OCI-LY7 (cell line): ENCODE results near the gene PAQR5. TPM values are rescaled to one million over a fixed set of nuclear protein-coding genes. Genes with fewer than 3 reads are reported as not detected.

Experiments used
- BruUV-seq: library from RNA; stranded (reverse); fragments of 400-500 nt; replicated peaks from 2 replicates; lab custom pipeline; 2021; lab: Mats Ljungman, UMichigan
- CTCF ChIA-PET: fragments of 300-600 bp; sonication (Branson Sonifier 250); formaldehyde crosslinking; loops from one replicate; lab custom pipeline; 2022; ENCODE audit warnings: antibody characterized with exemption; ENCODE audit not compliant: unreplicated experiment; lab: Charles Lee
- POLR2A ChIA-PET: fragments of 300-600 bp; sonication (Branson Sonifier 250); formaldehyde crosslinking; loops from one replicate; lab custom pipeline; 2022; ENCODE audit warnings: antibody characterized with exemption; lab: Charles Lee
- DNase-seq: peaks from one replicate; pipeline ENCODE4 v3.0.0-alpha.2; 2015; ENCODE audit warnings: low spot score
- H2AFZ ChIP-seq: fragments of 200-600 bp; sonication (generic), shearing (Covaris generic); 2 replicates; pipeline ENCODE4 v1.6.1; 2014; ENCODE audit warnings: mild to moderate bottlenecking, antibody characterized with exemption, low read length, moderate library complexity
- H3K27ac ChIP-seq: fragments of 200-600 bp; sonication (generic); 2 replicates; pipeline ENCODE4 v1.5.1; 2014; ENCODE audit warnings: mixed run types, low read depth, mild to moderate bottlenecking, moderate library complexity, low read length, inconsistent platforms; ENCODE audit not compliant: poor library complexity, severe bottlenecking
- H3K36me3 ChIP-seq: fragments of 200-600 bp; sonication (generic); 2 replicates; pipeline ENCODE4 v1.6.1; 2014; ENCODE audit warnings: mild to moderate bottlenecking, antibody characterized with exemption, low read length, moderate library complexity, mixed read lengths; ENCODE audit not compliant: insufficient read depth
- H3K4me1 ChIP-seq: fragments of 200-600 bp; sonication (generic); 2 replicates; pipeline ENCODE4 v1.5.1; 2014; ENCODE audit warnings: mild to moderate bottlenecking, low read length; ENCODE audit not compliant: insufficient read depth, poor library complexity, severe bottlenecking
- H3K4me2 ChIP-seq: fragments of 200-600 bp; sonication (generic); 2 replicates; pipeline ENCODE4 v1.6.1; 2014; ENCODE audit warnings: mild to moderate bottlenecking, low read length
- H3K4me3 ChIP-seq: fragments of 200-600 bp; sonication (generic); 2 replicates; pipeline ENCODE4 v1.5.1; 2014; ENCODE audit warnings: mild to moderate bottlenecking, low read depth, low read length; ENCODE audit not compliant: poor library complexity, severe bottlenecking
- H3K79me2 ChIP-seq: fragments of 200-600 bp; sonication (generic); 2 replicates; pipeline ENCODE4 v1.6.1; 2016; ENCODE audit warnings: low read depth, mild to moderate bottlenecking, low read length, moderate library complexity, mixed read lengths; ENCODE audit not compliant: insufficient read depth
- H3K9me2 ChIP-seq: fragments of 200-600 bp; sonication (generic); 2 replicates; pipeline ENCODE4 v1.6.1; 2016; ENCODE audit warnings: mild to moderate bottlenecking, low read length, mixed read lengths; ENCODE audit not compliant: insufficient read depth
- H3K9me3 ChIP-seq: fragments of 200-600 bp; sonication (generic); 2 replicates; pipeline ENCODE4 v1.6.1; 2014; ENCODE audit warnings: mild to moderate bottlenecking, mixed run types, low read length, mixed read lengths
- H4K20me1 ChIP-seq: fragments of 200-600 bp; sonication (generic); 2 replicates; pipeline ENCODE4 v1.6.1; 2014; ENCODE audit warnings: mild to moderate bottlenecking, antibody characterized with exemption, low read length, moderate library complexity, mixed read lengths; ENCODE audit not compliant: insufficient read depth
- CTCF ChIP-seq: fragments of 200-600 bp; sonication (generic); conservative IDR thresholded peaks from 2 replicates; pipeline ENCODE4 v1.5.1; 2014; ENCODE audit warnings: mild to moderate bottlenecking, antibody characterized with exemption, low read length, moderate library complexity, mixed read lengths
- EZH2phosphoT487 ChIP-seq: fragments of 200-600 bp; sonication (generic); IDR thresholded peaks from 2 replicates; pipeline ENCODE4 v1.6.1; 2018; ENCODE audit warnings: low read depth, borderline replicate concordance, mild to moderate bottlenecking, mixed run types, antibody characterized with exemption, low read length, moderate library complexity, mixed read lengths
- intact Hi-C: fragments of 100-400 bp; cut with micrococcal nuclease; formaldehyde crosslinking; loops from one replicate; pipeline ENCODE4 v1.10.0; 2022; ENCODE audit not compliant: unreplicated experiment
- total RNA-seq, 2 experiments: library from RNA; depleted of rRNA in 1 of 2; stranded (reverse); fragments of >200 nt in 1 of 2; shearing (Covaris generic) in 1 of 2; gene quantifications; 2 replicates each; pipeline ENCODE4 v1.2.3, GENCODE V29; 2014 to 2022

Gene PAQR5
- total RNA-seq, 2 experiments from 2014 or later = not detected

GRCh38 chr15:69393831-69394491 lies 95.2 kb downstream of the PAQR5 start:
- TF ChIP-seq EZH2phosphoT487 (no peak), CTCF (no peak)
- Histone ChIP-seq H3K79me2 (no peaks in the 10 kb centered on the region), H3K9me2 (no peaks in the 10 kb centered on the region), H3K27ac (no peak overlapping the region), H3K9me3 (no peaks in the 10 kb centered on the region), H2AFZ (peak overlapping the region; percentile 75; the same call in 1 of the 2 replicates), H4K20me1 (no peaks in the 10 kb centered on the region), H3K4me1 (peaks cover 5% of the 10 kb centered on the region), H3K36me3 (no peaks in the 10 kb centered on the region), H3K4me2 (peak overlapping the region; percentile 38; the same call in 1 of the 2 replicates), H3K4me3 (no peak overlapping the region)
- no TSS peak for BruUV-seq
- intact Hi-C loops = loop anchor here (1.0 kb wide), 1 partner anchor 335 kb away; no protein-coding TSS in a partner anchor
- ChIA-PET CTCF (interaction anchor here (1.0 kb wide), 1 partner anchor 335 kb away, joined by 3 read pairs; no protein-coding TSS in a partner anchor), POLR2A (interaction anchor here (0.7 kb wide), 1 partner anchor 13 kb away, joined by 3 read pairs; no protein-coding TSS in a partner anchor)
- no peak for DNase-seq

GRCh38 chr15:69394556-69395282 lies 96.0 kb downstream of the PAQR5 start:
- Histone ChIP-seq H3K9me2 (no peaks in the 10 kb centered on the region), H3K27ac (no peak overlapping the region), H3K4me3 (no peak overlapping the region), H3K9me3 (no peaks in the 10 kb centered on the region), H3K36me3 (no peaks in the 10 kb centered on the region), H3K4me1 (peaks cover 5% of the 10 kb centered on the region), H2AFZ (peak overlapping the region; percentile 75; the same call in 1 of the 2 replicates), H4K20me1 (no peaks in the 10 kb centered on the region), H3K79me2 (no peaks in the 10 kb centered on the region), H3K4me2 (peak overlapping the region; percentile 38; the same call in 1 of the 2 replicates)
- POLR2A ChIA-PET = no interaction called here
- no peak for TF ChIP-seq EZH2phosphoT487
- peak; percentile 94 for TF ChIP-seq CTCF
- intact Hi-C loops = loop anchor here (1.0 kb wide), 1 partner anchor 335 kb away; no protein-coding TSS in a partner anchor
- DNase-seq = peak; percentile 83
- no TSS peak for BruUV-seq
- CTCF ChIA-PET = interaction anchor here (1.0 to 1.2 kb wide), 2 partner anchors 336 to 337 kb away, joined by 3 to 4 read pairs; no protein-coding TSS in a partner anchor
